Measurements from ENCODE around the gene TNFRSF8.
"Not testable (repeated sequence)": the region's sequence is repeated elsewhere in the genome, so short reads cannot be mapped to it uniquely, and the experiment has no call there.

The TNFRSF8 gene

GRCh38 chr1:12102066-12102465 lies 39.0 kb downstream of the TNFRSF8 start:
- no peak for DNase-seq
- in situ Hi-C loops (cut with HindIII; ENCODE audit: low pct_ligation_motif_present, low pct_unique_long_range_greater_than_20kb, low sequenced_read_pairs), result no loop called here

DNA sequence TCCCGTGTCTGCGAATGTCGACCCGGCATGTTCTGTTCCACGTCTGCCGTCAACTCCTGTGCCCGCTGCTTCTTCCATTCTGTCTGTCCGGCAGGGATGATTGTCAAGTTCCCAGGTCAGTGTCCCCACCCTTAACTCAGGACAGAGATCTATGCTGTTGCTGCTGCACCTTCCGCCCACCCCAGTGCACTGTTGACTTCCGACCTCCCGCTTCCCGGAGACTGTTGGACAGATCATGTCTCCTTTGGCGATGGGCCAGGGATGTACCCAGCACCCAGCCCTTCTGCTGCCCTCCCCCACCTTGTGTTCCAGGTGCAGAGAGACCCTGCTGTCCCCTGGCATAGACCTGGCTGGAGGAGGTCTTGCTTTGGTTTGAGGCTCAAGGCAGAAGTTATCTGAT lies 41.3 kb downstream of the TNFRSF8 start:
- in situ Hi-C loops (cut with HindIII; ENCODE audit: low pct_ligation_motif_present, low pct_unique_long_range_greater_than_20kb, low sequenced_read_pairs), result no loop called here
- DNase-seq, result no peak

GRCh38 chr1:12106153-12106552 lies 43.0 kb downstream of the TNFRSF8 start:
- no peak for DNase-seq
- in situ Hi-C loops (cut with HindIII; ENCODE audit: low pct_ligation_motif_present, low pct_unique_long_range_greater_than_20kb, low sequenced_read_pairs), result no loop called here

DNA sequence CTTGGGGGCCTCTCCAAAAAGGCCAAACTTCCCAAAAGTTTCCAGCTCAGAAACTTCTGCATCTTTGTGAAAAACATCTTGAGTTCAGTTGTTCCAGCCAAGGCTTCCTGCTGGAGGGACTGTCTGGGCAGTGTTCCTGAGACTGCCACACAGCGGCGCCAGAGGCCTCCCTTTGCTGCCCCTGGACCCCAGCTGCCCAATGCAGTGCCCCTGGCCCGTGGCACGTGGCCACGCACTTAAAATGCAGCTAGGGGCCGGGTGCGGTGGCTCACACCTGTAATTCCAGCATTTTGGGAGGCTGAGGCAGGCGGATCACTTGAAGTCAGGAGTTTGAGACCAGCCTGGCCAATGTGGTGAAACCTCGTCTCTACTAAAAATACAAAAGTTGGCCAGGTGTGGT lies 43.8 kb downstream of the TNFRSF8 start:
- not testable (repeated sequence) for DNase-seq

DNA sequence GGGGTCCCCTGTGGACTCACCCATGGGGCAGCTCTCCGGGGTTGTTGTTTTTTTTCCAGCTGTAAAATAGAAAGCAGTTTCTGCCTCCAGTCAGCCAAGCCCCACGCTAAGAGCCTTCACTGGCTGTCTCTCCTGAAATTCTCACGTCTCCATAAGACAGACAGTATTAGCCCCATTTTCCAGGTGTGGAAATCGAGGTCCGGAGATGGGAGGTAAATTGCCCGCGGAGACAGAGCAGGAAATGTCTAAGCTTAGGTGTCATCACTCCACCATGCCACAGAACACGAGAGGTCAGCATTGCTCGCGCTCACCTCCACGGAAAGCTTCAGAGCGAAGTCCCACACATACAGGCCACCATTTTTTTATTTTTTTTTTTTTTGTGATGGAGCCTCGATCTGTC lies 44.6 kb downstream of the TNFRSF8 start:
- no peak for DNase-seq
- in situ Hi-C loops (cut with HindIII; ENCODE audit: low pct_ligation_motif_present, low pct_unique_long_range_greater_than_20kb, low sequenced_read_pairs), result no loop called here

More for the DNA sequence above, 43.8 kb downstream of the TNFRSF8 start:
- in situ Hi-C loops (cut with HindIII; ENCODE audit: low pct_ligation_motif_present, low pct_unique_long_range_greater_than_20kb, low sequenced_read_pairs), result not testable (repeated sequence)

- in situ Hi-C loops (cut with HindIII; ENCODE audit: low pct_ligation_motif_present, low pct_unique_long_range_greater_than_20kb, low sequenced_read_pairs), result no loop called here
- no peak for DNase-seq
These were observed 46.8 kb downstream of the TNFRSF8 start for GRCh38 chr1:12109901-12110300.

- no peak for DNase-seq
- in situ Hi-C loops (cut with HindIII; ENCODE audit: low pct_ligation_motif_present, low pct_unique_long_range_greater_than_20kb, low sequenced_read_pairs), result no loop called here
These were observed 48.6 kb downstream of the TNFRSF8 start for GRCh38 chr1:12111741-12112140.

DNA sequence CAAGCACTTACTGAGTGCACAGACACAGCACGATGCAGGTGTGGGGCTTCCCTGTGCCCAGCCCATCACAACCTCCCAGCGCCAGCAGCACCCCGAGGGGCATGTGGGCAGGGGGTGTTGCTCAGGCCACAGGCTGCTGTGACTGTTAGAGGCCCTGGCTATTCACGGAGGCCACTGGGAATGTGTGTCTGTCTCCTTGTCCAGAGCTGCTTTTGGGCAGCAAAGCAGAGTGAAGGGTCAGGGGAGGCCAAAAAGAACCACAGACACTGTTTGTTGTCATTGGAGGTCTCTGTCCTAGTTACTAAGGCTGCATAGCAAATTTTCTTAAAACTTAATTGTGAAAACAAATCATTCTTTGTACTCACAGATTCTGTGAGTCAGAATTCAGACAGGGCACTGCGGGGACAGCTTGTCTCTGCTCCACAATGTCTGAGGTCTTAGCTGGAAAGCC lies 49.6 kb downstream of the TNFRSF8 start:
- in situ Hi-C loops (cut with HindIII; ENCODE audit: low pct_ligation_motif_present, low pct_unique_long_range_greater_than_20kb, low sequenced_read_pairs), result no loop called here
- DNase-seq, result no peak

DNA sequence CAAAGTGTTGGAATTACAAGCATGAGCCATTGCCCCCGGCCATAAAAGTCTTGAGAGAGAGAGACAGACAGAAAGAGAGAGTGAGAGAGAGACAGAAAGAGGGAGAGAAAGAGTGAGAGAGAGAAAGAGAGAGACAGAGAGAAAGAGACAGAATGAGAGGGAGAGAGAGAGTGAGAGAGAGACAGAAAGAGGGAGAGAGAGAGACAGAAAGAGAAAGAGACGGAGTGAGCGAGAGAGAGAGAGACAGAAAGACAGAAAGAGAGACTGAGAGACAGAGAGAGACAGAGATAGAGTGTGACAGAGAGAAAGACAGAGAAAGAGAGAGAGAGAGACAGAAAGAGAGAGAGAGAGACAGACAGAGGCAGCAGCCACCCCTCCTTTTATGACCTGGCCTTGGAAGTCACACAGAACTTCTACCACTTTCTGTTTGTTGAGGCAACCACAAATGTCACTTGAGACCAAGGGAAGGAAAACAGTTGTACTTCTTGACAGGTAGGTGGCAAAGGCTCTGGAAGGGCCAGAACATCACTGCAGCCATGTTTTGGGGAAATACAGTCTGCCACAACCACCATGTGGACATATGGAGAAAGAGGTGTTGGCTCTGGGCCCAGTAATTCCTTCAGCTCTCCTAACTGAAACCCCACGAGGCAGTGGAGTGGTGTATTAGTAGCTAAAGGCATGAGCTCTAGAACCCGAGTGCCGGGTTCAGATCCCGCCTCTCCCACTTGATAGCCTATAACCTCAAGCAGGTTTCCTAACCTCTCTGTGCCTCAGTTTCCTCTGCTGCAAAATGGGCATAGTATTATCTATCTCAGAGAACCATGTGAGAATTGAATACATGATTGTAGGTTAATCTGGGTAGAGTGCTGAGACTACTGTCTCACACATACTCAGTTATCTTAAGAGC lies 50.6 kb downstream of the TNFRSF8 start:
- DNase-seq, result no peak
- in situ Hi-C loops (cut with HindIII; ENCODE audit: low pct_ligation_motif_present, low pct_unique_long_range_greater_than_20kb, low sequenced_read_pairs), result no loop called here

DNA sequence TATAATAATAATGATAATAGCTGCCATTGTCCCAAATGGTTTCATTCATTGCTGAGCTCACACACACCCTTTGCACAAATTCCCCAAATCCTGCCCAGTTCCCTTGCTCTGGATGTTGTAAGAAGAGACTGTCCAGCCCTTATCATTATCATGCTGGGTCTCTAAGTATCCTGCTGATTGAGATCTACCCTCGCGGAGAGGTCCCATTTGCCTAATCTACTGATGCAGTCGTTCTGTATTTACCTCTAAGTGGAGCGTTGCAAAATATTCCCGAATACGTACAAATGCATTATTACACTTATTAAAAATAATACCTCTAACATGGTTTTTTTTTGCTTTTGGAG lies 51.2 kb downstream of the TNFRSF8 start:
- no peak for DNase-seq
- in situ Hi-C loops (cut with HindIII; ENCODE audit: low pct_ligation_motif_present, low pct_unique_long_range_greater_than_20kb, low sequenced_read_pairs), result no loop called here

DNA sequence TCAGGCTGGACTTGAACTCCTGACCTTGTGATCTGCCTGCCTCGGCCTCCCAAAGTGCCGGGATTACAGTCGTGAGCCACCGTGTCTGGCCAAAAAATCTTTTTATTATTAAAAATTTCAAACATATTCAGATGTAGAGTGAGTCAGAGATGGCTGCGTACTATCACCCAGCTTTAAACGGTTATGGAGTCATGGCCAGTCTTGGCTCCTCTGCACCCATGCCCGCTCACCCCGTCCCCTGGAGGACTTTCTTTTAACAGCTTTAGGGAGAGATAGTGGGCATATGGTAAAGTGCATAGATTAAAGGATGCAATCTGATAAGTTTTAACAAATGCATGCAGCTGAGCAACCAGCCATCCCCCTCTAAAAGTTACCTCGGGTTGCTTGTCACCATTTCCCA lies 51.8 kb downstream of the TNFRSF8 start:
- DNase-seq, result no peak
- in situ Hi-C loops (cut with HindIII; ENCODE audit: low pct_ligation_motif_present, low pct_unique_long_range_greater_than_20kb, low sequenced_read_pairs), result no loop called here

DNA sequence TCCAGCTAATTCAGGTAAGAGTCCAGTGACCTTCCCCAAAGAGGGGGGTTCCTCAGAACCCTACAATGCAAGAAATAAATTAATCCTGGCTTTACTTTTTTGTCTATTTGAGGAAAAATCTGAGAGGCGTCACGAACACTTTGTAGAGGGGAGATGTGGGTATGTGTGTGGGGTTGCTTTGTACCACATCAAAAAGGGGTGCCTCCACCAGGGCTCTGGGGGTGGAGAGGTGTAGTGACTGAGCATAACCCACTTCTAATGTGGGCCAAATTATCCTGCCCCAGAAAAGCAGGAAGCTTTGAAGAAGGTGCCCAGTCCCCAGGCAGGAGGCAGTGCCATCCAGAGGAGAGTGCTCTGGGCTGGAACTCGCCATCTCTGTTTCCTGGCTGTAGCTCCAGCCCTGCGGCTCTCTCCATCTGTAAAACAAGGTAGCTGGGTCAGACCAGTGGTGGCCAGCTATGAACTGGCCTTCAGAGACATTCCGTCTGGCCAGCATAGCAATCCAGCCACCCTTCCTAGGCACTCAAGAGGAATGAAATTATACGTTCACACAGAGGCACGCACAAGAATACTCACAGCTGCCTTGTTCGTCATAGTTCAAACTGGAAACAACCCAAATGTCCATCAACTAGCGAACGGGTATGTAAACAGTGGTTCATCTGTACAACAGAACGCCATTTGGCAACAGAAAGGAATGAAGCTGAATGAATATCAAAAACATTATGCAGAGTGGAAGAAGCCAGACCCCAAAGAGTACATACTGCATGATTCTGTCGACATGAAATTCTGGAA lies 58.3 kb downstream of the TNFRSF8 start:
- in situ Hi-C loops (cut with HindIII; ENCODE audit: low pct_ligation_motif_present, low pct_unique_long_range_greater_than_20kb, low sequenced_read_pairs), result loop anchor here (10.0 kb wide), 1 partner anchor 93 kb away; no protein-coding TSS in a partner anchor
- DNase-seq, result no peak

DNA sequence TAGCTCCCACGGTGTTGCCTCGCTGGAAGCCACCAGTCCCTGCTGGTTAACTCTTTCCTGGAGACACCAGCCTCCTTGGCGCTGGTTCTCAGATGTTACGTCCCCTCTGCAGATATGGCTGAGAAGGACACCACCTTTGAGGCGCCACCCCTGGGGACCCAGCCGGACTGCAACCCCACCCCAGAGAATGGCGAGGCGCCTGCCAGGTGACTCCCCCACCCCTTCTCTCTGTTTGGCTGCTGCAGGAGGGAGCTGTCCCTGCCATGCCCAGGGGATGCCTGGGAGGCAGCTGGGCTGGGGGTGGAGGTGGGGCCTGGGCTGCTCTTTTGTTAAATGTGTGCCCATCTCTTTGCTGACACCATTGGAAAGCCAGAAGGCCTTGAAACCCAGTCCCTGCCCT lies 60.1 kb downstream of the TNFRSF8 start:
- in situ Hi-C loops (cut with HindIII; ENCODE audit: low pct_ligation_motif_present, low pct_unique_long_range_greater_than_20kb, low sequenced_read_pairs), result loop anchor here (10.0 kb wide), 1 partner anchor 92 kb away; no protein-coding TSS in a partner anchor
- DNase-seq, result no peak

GRCh38 chr1:12124693-12125421 lies 61.8 kb downstream of the TNFRSF8 start:
- DNase-seq, result peak; percentile 52
- in situ Hi-C loops (cut with HindIII; ENCODE audit: low pct_ligation_motif_present, low pct_unique_long_range_greater_than_20kb, low sequenced_read_pairs), result loop anchor here (10.0 kb wide), 1 partner anchor 90 kb away; no protein-coding TSS in a partner anchor

DNA sequence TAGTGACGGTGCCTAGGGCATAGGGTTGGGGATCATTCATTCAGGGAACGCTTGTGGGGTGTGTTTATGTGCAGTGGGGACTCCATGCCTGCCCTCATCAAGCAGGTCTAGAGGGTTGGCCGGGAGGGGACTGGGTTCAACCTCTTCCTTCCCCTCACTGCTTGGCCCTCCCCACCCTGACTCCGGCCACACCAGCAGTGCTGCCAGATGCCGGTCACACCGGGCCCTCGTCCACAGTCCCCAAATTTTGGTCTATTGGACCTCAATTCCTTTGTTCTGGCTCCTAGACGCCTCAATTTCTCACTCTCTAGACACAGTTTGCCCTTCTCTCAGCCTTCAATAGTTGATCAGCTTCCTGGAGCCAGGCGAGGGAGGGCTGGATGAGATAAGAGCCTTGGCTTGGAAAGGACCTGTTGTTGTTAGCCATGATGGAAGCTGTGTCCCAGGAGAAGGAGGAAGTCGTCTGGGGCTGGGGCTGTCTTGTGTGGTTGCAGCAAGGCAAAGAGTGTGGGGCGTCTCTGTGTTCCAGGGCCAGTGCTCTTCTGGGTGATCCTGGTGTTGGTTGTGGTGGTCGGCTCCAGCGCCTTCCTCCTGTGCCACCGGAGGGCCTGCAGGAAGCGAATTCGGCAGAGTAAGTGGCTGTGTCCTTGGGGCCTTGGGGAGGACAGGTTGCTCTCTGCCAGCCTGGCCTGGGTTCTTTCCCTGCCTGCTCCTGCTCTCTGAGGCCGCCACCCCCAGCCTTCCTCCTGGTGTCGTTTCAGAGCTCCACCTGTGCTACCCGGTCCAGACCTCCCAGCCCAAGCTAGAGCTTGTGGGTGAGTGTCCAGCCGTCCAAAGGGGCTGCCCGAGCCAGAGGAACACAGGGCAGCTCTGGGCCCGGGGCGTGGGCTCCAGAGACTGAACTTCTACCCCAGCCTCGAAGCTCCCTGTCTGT lies 62.6 kb downstream of the TNFRSF8 start:
- in situ Hi-C loops (cut with HindIII; ENCODE audit: low pct_ligation_motif_present, low pct_unique_long_range_greater_than_20kb, low sequenced_read_pairs), result loop anchor here (10.0 kb wide), 1 partner anchor 89 kb away; no protein-coding TSS in a partner anchor

DNA sequence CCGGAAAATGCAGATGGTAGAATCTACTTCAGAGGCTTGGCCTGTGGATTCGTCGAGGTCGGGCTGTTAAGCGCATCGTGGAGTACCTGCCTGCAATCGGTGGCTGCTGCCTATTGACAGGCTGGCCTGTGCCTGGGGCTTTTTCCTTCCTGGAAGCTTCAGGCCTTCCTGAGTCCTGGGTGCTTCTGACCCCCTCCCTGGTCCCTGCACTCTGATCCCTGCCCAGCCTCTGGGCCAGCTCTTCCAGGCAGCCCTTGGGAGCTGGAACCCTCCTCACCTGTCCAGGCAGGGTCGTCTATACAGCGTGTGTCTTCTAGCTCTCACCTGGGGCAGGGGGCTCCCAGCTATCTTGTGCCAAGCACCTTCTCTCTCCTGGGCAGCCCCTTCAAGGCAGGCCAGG lies 63.7 kb downstream of the TNFRSF8 start:
- no peak for DNase-seq
- in situ Hi-C loops (cut with HindIII; ENCODE audit: low pct_ligation_motif_present, low pct_unique_long_range_greater_than_20kb, low sequenced_read_pairs), result loop anchor here (10.0 kb wide), 1 partner anchor 88 kb away; no protein-coding TSS in a partner anchor

More for the DNA sequence above, 62.6 kb downstream of the TNFRSF8 start:
- DNase-seq, result no peak

GRCh38 chr1:12127206-12127810 lies 64.2 kb downstream of the TNFRSF8 start:
- DNase-seq, result no peak
- in situ Hi-C loops (cut with HindIII; ENCODE audit: low pct_ligation_motif_present, low pct_unique_long_range_greater_than_20kb, low sequenced_read_pairs), result loop anchor here (10.0 kb wide), 1 partner anchor 87 kb away; no protein-coding TSS in a partner anchor
